ENCODE measurements around the gene MAP2K1.

GRCh38 chr15:66394472-66394871 is 7.8 kb downstream of the MAP2K1 start:
- TF ChIP-seq CTCF (conservative IDR thresholded peaks at IDR 0.05; ENCODE audit: low read depth, low read length) (no peak), EZH2 (IDR thresholded peaks at IDR 0.05; ENCODE audit: borderline replicate concordance, low read depth, low read length, poor library complexity, severe bottlenecking) (no peak)

All from A673 (cell line).